ACC112 (cell line): ENCODE data around the gene NPB.

ENCODE experiments used
- H2AFZ ChIP-seq: fragments of 200-600 bp; sonication (generic); one replicate; pipeline ENCODE4 v1.6.0; 2017; ENCODE audit warnings: antibody characterized with exemption, low read length; ENCODE audit not compliant: unreplicated experiment
- H3K27ac ChIP-seq: fragments of 200-600 bp; sonication (generic); 2 replicates; pipeline ENCODE4 v1.5.1; 2014; ENCODE audit warnings: low read depth, mild to moderate bottlenecking, antibody characterized with exemption, low read length, moderate library complexity
- H3K27me3 ChIP-seq: fragments of 200-600 bp; sonication (generic); 2 replicates; pipeline ENCODE4 v1.6.1; 2014; ENCODE audit warnings: mild to moderate bottlenecking, antibody characterized with exemption, low read length, moderate library complexity, mixed read lengths; ENCODE audit not compliant: insufficient read depth
- H3K36me3 ChIP-seq: fragments of 200-600 bp; sonication (generic); 2 replicates; pipeline ENCODE4 v1.6.1; 2016; ENCODE audit warnings: mild to moderate bottlenecking, antibody characterized with exemption, low read length, moderate library complexity, mixed read lengths; ENCODE audit not compliant: insufficient read depth
- H3K4me1 ChIP-seq: fragments of 200-600 bp; sonication (generic); one replicate; pipeline ENCODE4 v1.6.1; 2016; ENCODE audit warnings: low read length, mixed read lengths; ENCODE audit not compliant: insufficient read depth, unreplicated experiment, control insufficient read depth
- H3K4me3 ChIP-seq: fragments of 200-600 bp; sonication (generic); 2 replicates; pipeline ENCODE4 v1.5.1; 2014; ENCODE audit warnings: mild to moderate bottlenecking, low read depth, low read length
- H3K79me2 ChIP-seq: fragments of 200-600 bp; sonication (generic); one replicate; pipeline ENCODE4 v1.6.0; 2016; ENCODE audit warnings: low read length; ENCODE audit not compliant: control insufficient read depth, unreplicated experiment, insufficient read depth

NPB gene

DNA sequence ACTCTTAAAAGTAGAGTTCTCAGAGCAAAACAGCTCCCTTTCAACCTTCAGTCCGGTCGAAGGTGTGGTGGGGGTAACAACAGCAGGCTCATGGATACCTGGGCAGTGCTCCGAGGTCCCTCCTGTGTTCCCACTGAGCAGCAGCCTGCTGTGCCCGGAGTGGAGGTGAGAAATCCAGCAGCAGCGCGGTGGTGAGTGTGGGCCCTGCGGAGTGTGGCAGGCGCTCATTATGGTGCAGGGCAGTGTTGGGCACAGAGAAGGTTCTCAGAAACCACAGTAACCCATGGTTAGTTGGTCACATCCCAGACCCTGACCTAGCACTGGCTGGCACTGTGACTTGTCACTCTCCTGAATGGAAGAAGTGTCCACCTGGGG lies 36.7 kb upstream of the NPB start:
- Histone ChIP-seq H3K27me3 (no peaks in the 10 kb centered on the region), H3K4me3 (no peak overlapping the region), H3K27ac (no peak overlapping the region), H3K36me3 (no peaks in the 10 kb centered on the region; the same call in 1 of the 2 replicates), H3K4me1 (peaks cover 41% of the 10 kb centered on the region), H2AFZ (no peak overlapping the region), H3K79me2 (peaks cover 43% of the 10 kb centered on the region)

DNA sequence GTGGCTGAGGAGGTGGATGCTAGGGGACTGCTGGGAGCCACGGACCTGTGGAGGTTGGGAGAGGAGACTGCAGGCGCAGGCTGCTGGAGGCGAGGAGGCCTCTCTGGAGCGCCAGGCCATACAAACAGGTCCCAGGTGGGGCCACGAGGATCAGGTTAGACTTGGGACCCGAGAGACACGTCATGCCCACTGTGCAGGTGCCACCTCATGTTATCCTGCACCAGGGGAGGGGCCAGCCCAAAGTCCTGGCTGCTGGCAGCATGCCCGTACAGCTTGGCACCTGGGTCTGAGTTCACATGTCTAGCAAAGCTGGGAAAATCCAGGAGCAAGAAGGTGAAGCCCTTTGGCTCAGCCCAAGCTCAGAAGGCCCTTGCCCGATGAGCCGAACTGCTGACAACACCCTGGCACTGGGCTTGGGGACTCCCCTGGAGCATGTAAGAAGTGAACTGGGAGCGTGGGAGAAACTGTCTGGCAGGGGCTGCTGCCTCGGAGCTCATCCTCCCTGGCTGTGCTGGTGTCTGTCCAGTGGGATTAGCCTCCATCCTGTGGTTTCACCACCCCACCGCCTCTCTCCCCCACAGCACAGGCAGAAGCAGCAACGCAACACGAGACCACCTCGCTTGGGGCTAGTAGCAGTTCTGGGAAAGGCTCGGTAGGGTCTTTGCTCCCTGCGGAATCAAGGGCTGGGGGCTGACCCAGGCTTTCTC lies 36.2 kb upstream of the NPB start:
- no peak overlapping the region for H3K4me3 ChIP-seq
- peaks cover 46% of the 10 kb centered on the region for H3K79me2 ChIP-seq
- H3K27ac ChIP-seq = peak overlapping the region; percentile 50; the same call in 1 of the 2 replicates
- H3K27me3 ChIP-seq = no peaks in the 10 kb centered on the region
- no peaks in the 10 kb centered on the region; the same call in 1 of the 2 replicates for H3K36me3 ChIP-seq
- peaks cover 41% of the 10 kb centered on the region for H3K4me1 ChIP-seq
- no peak overlapping the region for H2AFZ ChIP-seq

DNA sequence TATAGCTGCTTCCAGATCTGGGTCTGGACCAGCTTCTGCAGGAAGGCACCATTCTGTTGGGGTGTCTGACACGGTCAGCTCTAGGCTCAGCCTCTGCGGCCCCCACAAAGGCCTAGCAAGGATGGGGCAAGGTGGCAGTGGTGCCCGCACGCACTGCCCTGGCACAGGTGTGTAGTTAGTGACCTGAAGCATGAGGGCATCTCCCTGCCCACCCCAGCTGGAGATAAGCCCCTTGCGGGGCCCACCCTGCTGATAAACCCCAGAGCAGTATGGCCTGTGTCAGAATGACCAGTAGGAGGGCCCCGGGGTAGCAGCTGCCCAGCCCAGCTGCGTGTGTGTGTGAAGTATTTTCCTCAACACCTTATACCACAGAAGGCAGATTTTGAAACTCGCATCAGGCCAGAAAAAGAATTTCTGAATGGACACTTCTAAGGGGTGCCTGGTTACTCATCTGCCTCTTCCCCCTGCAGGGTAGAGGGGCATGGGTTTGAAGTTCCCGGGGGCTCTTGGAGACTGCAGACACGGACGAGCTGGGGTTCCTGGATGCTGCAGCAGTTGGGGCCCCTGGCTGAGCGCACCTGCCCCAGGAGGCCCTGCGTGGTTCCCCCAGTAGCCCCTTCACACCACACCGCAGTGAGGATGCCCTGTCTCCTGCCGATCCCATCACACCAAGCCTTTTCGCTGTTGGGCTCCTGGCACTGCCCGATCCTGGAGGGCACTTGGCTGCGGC lies 35.4 kb upstream of the NPB start:
- H2AFZ ChIP-seq = no peak overlapping the region
- H3K27ac ChIP-seq = peak overlapping the region; percentile 50; the same call in 1 of the 2 replicates
- H3K4me3 ChIP-seq = no peak overlapping the region
- no peaks in the 10 kb centered on the region for H3K27me3 ChIP-seq
- peaks cover 46% of the 10 kb centered on the region for H3K79me2 ChIP-seq
- H3K36me3 ChIP-seq = no peaks in the 10 kb centered on the region; the same call in 1 of the 2 replicates
- H3K4me1 ChIP-seq = peaks cover 41% of the 10 kb centered on the region

DNA sequence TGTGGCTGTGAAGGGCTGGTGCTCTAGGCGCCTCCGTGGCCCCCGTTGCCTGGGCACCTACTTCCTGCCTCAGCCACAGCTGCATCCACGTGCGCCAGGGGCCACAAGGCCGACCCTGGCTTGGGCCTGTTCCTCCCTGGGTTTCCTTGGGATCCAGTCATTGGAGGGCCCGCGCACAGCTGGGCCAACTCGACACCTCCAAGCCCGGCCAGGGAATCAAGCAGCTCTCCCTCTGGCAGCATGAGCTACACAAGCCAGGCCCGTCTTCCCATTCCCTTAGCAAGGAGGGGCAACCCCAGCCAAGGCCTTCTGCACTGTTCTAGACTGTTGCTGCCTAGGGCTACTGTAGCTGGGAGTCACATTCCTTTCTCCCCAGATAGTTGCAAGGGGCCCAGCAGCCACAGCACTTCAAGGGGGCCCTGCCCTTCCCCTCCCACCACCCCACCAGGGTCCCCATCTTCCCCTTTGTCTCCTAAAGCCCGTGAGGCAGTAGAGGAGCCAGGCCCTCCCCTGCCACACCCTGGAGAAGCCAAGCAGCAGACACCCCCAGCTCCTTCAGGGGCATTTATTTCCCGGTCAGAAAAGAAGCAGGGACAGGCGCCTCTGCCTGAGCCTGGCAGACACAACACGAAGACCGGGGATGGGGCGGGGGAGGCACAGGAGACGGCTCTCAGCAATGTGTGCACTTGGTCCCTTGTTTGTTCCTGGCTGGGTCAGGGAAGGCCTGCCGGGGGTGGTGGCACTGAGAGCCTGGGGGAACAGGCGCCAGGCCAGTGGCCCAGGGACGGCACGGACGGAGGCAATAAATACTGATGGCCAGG lies 34.7 kb upstream of the NPB start:
- H3K36me3 ChIP-seq = no peaks in the 10 kb centered on the region; the same call in 1 of the 2 replicates
- no peaks in the 10 kb centered on the region for H3K27me3 ChIP-seq
- H3K4me3 ChIP-seq = no peak overlapping the region
- peak overlapping the region; percentile 50 for H3K27ac ChIP-seq
- peaks cover 46% of the 10 kb centered on the region for H3K79me2 ChIP-seq
- no peak overlapping the region for H2AFZ ChIP-seq
- H3K4me1 ChIP-seq = peaks cover 41% of the 10 kb centered on the region

DNA sequence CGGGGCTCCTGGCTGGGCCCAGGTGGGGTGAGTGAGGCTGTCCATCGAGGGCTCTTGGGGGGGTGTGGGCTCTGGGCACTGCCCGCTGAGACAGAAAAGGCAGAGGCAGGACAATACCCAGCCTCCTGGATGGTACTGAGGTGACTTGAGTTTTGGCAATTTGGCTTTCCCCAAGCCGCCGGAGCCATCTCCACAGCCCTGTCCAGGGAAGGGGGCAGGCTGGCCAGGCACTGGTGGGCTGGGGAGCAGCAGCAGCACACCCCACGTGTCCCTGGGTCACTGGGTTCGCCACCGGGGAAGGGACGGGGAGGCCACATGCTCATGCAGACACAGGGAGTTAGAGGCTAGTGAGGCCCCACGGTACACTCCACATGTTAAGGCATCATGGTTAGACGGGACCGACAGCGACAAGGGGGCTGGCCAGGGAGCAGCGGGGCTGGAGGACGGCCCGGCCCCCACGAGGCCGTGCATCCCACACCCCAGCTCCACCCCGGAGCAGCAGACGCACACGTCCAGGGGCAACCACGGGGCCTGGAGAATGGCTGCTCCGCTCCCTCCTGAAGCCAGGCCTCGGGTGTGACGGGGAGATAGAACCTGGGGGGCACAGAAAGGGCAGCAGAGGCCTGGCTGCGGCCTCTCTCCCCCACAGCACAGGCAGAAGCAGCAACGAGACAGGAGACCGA lies 33.9 kb upstream of the NPB start:
- H3K36me3 ChIP-seq = no peaks in the 10 kb centered on the region; the same call in 1 of the 2 replicates

DNA sequence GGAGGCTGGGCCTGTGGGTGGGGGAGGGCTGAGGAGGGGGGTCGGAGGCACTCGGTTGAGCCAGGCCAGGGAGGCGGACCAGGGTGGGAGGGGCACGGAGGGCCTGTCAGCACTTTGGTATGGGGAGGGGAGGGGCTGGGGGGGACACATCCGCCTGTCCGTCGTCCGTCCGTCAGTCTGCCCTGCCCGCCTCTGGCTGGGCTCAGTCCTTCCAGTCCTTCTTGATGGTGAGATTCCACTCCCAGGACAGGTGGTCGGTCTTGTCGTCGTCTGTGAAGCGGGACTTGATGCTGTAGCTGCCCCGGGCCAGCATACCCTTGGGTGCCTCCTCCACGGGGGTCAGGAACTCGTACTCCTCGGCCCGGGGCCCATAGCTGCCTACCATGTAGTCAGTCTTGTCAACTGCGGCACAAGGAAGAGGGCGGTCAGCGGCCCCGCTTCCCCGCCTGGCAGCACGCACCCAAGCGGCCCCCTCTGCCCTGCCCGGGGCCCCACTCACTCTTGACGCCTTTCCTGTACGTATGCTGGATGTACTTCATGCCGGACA lies 33.3 kb upstream of the NPB start:
- H3K27me3 ChIP-seq = no peaks in the 10 kb centered on the region
- H3K4me1 ChIP-seq = peaks cover 30% of the 10 kb centered on the region
- no peaks in the 10 kb centered on the region for H3K36me3 ChIP-seq
- peak overlapping the region; percentile 97 for H3K27ac ChIP-seq
- peaks cover 39% of the 10 kb centered on the region for H3K79me2 ChIP-seq
- no peak overlapping the region for H2AFZ ChIP-seq
- H3K4me3 ChIP-seq = peak overlapping the region; percentile 96

More for the DNA sequence above, 33.9 kb upstream of the NPB start:
- no peaks in the 10 kb centered on the region for H3K27me3 ChIP-seq
- no peak overlapping the region for H3K4me3 ChIP-seq
- H2AFZ ChIP-seq = no peak overlapping the region
- peaks cover 36% of the 10 kb centered on the region for H3K4me1 ChIP-seq
- peaks cover 45% of the 10 kb centered on the region for H3K79me2 ChIP-seq
- peak overlapping the region; percentile 50 for H3K27ac ChIP-seq

DNA sequence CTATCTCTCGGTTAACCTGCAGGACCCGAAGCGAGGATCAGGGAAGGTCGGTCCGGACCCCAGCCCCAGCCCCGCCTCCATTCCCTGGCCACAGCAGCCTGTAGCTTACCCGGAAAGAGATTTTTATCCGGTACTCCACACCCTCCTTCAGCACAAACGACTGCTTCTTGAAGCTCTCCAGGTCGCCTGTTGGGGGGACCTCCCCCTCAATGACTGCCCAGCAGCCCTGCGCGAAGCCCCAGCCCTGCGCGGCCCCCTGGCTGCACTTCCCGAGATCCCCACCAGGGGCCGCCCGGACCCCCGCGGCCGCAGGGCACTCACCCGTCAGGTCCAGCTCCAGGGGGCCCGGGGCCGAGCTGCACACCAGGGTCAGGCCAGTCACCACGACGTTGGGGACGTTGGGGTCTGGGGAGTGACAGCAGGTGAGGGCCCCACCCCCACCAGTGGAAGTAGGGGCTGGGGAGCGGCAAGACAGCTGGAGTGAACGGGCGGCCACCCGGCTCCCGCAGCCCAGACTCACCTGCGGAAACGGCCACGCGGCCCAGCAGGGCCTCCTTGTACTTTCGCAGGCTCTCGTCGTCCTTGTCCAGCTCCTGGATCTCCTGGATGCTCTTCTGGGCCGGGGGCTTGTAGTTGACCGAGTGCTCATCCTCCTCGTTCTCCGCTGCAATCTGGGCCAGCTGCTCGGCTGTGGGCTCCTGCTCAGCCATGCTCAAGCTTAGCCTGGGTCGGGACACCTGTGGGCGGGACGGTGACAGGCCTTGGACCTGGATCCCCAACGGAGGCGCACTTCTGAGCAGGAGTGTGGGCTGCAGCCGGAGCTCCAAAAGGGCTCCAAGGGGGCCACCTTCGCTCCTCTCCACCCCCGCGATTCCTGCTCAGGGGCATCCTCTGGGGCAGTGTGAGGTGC lies 32.6 kb upstream of the NPB start:
- peaks cover 29% of the 10 kb centered on the region for H3K4me1 ChIP-seq
- H3K36me3 ChIP-seq = no peaks in the 10 kb centered on the region
- H3K27me3 ChIP-seq = no peaks in the 10 kb centered on the region
- H3K4me3 ChIP-seq = peak overlapping the region; percentile 96
- H3K27ac ChIP-seq = peak overlapping the region; percentile 97
- peaks cover 31% of the 10 kb centered on the region for H3K79me2 ChIP-seq
- H2AFZ ChIP-seq = no peak overlapping the region

DNA sequence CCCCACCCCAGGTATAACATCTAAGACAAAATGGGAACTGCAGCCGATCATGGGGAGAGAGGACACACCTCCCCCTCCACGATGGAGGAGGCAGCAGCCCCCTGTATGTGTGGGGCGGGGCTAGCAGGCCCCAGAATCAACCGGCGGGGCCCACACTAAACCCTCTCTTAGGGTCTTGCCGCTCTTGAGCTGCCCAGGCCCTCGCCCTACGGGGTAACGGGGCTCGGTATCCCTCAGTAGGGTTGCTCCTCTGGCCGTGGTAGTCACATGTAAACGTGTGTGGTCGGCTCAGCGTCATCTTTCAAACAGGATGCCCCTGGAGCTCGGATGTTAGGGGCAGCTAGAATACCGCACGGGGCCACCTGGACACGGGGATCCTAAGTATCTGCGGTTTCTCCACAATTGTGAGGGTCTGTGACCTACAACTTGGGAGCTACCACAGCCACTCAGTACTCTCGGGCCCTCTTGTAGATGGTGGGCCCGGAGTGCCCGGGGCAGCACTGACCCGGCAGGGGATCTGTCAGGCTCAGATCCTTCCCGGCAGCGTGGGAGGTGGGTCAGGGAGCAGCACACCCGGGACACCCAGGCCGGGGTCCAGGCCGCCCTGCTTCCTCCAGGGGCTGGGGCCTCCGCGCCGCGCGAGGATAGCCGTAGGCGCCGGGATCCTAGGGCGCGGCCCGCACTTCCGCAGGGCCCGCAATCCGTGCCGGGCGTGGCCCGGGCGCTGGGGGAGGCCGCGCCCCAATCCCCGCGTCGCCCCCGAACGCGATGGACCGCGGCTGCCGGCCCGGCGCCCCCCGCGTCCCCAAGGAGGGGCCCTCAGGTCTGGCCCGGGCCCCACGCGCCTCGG lies 31.7 kb upstream of the NPB start:
- peaks cover 29% of the 10 kb centered on the region for H3K4me1 ChIP-seq
- H2AFZ ChIP-seq = no peak overlapping the region
- peaks cover 30% of the 10 kb centered on the region for H3K79me2 ChIP-seq
- peak overlapping the region; percentile 96 for H3K4me3 ChIP-seq
- peak overlapping the region; percentile 97 for H3K27ac ChIP-seq
- H3K36me3 ChIP-seq = no peaks in the 10 kb centered on the region
- no peaks in the 10 kb centered on the region for H3K27me3 ChIP-seq

DNA sequence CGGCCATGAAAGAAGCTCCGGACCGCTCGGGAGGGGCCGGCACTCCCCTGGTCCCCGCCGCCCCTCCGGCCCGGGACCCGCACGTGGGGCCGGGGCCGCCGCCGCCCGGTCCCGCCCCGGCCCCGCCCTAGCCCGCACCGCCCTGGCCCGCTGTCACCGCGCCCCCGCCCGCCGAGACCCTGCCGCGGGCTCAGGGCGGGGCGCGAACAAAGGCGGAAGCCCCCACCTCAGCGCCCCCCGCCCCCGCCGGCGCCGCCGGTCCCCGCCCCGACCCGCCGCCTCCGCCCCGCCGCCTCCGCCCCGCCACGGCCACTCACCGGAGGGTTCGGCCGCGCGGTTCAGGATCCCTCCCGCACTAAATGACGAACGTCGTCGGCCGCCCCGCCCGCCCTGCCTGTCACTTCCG lies 31.1 kb upstream of the NPB start, which contains the start of gene ARHGDIA:
ARHGDIA (minus strand) TSS at position 357 of the 406 bp plus-strand sequence. CDS start 1,407 bp downstream, outside the sequence.
- Histone ChIP-seq H3K4me1 (peaks cover 29% of the 10 kb centered on the region), H3K36me3 (no peaks in the 10 kb centered on the region), H3K4me3 (peak within 1 kb of the TSS; percentile 97), H3K27me3 (no peaks in the 10 kb centered on the region), H3K79me2 (peaks cover 30% of the 10 kb centered on the region), H2AFZ (peak within 1 kb of the TSS; percentile 93), H3K27ac (peak within 1 kb of the TSS; percentile 97)
